HG03460 (cell line): ENCODE data around the gene PPP2R5C.

Source experiments
- ATAC-seq: cut with Tn5 transposase; IDR thresholded peaks from one replicate; pipeline ENCODE4 v1.9.1; 2021; ENCODE audit not compliant: unreplicated experiment

The PPP2R5C gene

GRCh38 chr14:101754893-101755292, 6.6 kb upstream of the PPP2R5C start:
- ATAC-seq, result no peak

GRCh38 chr14:101755591-101756324, 5.8 kb upstream of the PPP2R5C start:
- no peak for ATAC-seq

- no peak for ATAC-seq
These were observed 4.3 kb upstream of the PPP2R5C start for GRCh38 chr14:101757064-101757838.

GRCh38 chr14:101757839-101758211, 3.7 kb upstream of the PPP2R5C start:
- ATAC-seq, result no peak

- no peak for ATAC-seq
These were observed 2.5 kb upstream of the PPP2R5C start for GRCh38 chr14:101758913-101759593.

- ATAC-seq, result peak; percentile 63
These were observed 1.1 kb upstream of the PPP2R5C start for GRCh38 chr14:101760138-101761011.

GRCh38 chr14:101761881-101762529, 496 bp downstream of the PPP2R5C start:
- peak; percentile 13 for ATAC-seq

- no peak for ATAC-seq
These were observed 1.1 kb downstream of the PPP2R5C start for GRCh38 chr14:101762530-101763101.

GRCh38 chr14:101763941-101764709, 2.6 kb downstream of the PPP2R5C start:
- no peak for ATAC-seq

- no peak for ATAC-seq
These were observed 6.3 kb downstream of the PPP2R5C start for GRCh38 chr14:101767618-101768362.

- no peak for ATAC-seq
These were observed 8.7 kb downstream of the PPP2R5C start for GRCh38 chr14:101770183-101770582.

GRCh38 chr14:101772770-101773169, 11.3 kb downstream of the PPP2R5C start:
- ATAC-seq, result no peak

GRCh38 chr14:101773378-101773777, 11.9 kb downstream of the PPP2R5C start:
- ATAC-seq, result no peak

GRCh38 chr14:101774006-101774795, 12.7 kb downstream of the PPP2R5C start:
- ATAC-seq, result no peak

GRCh38 chr14:101774814-101775213, 13.3 kb downstream of the PPP2R5C start:
- no peak for ATAC-seq

- no peak for ATAC-seq
These were observed 14.3 kb downstream of the PPP2R5C start for GRCh38 chr14:101775826-101776225.

- peak; percentile 47 for ATAC-seq
These were observed 14.8 kb downstream of the PPP2R5C start for GRCh38 chr14:101776344-101776743.

- ATAC-seq, result no peak
These were observed 18.9 kb downstream of the PPP2R5C start for GRCh38 chr14:101780390-101780789.
